ENCODE results near the gene SRGAP3. TPM values are rescaled to one million over a fixed set of nuclear protein-coding genes. Genes with fewer than 3 reads are reported as not detected.
A peak's percentile ranks its signal among the peaks of the same experiment; 100 is the strongest.

SRGAP3 gene
- total RNA-seq, 1 donor from 2014 or later, result 21.4 TPM

GRCh38 chr3:8967553-8967952 is 281.9 kb downstream of the SRGAP3 start:
- Mint-ChIP-seq H3K27me3 (peaks cover 26% of the 10 kb centered on the region), H3K4me3 (ENCODE audit: low read depth) (no peak overlapping the region), H3K36me3 (ENCODE audit: insufficient read depth) (no peaks in the 10 kb centered on the region), H3K4me1 (ENCODE audit: low read depth) (peaks cover 26% of the 10 kb centered on the region), H3K27ac (no peak overlapping the region), H3K9me3 (ENCODE audit: low read depth) (no peaks in the 10 kb centered on the region)
- no peak for TF ChIP-seq CTCF (IDR thresholded peaks at IDR 0.05; ENCODE audit: unreplicated experiment)
- DNase-seq (ENCODE audit: low spot score, unreplicated experiment), result no peak

- Mint-ChIP-seq H3K36me3 (ENCODE audit: insufficient read depth) (no peaks in the 10 kb centered on the region), H3K27ac (no peak overlapping the region), H3K4me1 (ENCODE audit: low read depth) (peaks cover 31% of the 10 kb centered on the region), H3K27me3 (peaks cover 26% of the 10 kb centered on the region), H3K9me3 (ENCODE audit: low read depth) (no peaks in the 10 kb centered on the region), H3K4me3 (ENCODE audit: low read depth) (no peak overlapping the region)
- TF ChIP-seq CTCF (IDR thresholded peaks at IDR 0.05; ENCODE audit: unreplicated experiment), result no peak
- no peak for DNase-seq (ENCODE audit: low spot score, unreplicated experiment)
Measured at GRCh38 chr3:8966820-8967348, 282.6 kb downstream of the SRGAP3 start.

GRCh38 chr3:8966150-8966819 is 283.2 kb downstream of the SRGAP3 start:
- Mint-ChIP-seq H3K4me3 (ENCODE audit: low read depth) (no peak overlapping the region), H3K9me3 (ENCODE audit: low read depth) (no peaks in the 10 kb centered on the region), H3K36me3 (ENCODE audit: insufficient read depth) (no peaks in the 10 kb centered on the region), H3K27ac (no peak overlapping the region), H3K27me3 (peaks cover 21% of the 10 kb centered on the region), H3K4me1 (ENCODE audit: low read depth) (peaks cover 31% of the 10 kb centered on the region)
- DNase-seq (ENCODE audit: low spot score, unreplicated experiment), result no peak
- no peak for TF ChIP-seq CTCF (IDR thresholded peaks at IDR 0.05; ENCODE audit: unreplicated experiment)

GRCh38 chr3:8964436-8965370 is 284.7 kb downstream of the SRGAP3 start:
- Mint-ChIP-seq H3K27ac (peak overlapping the region; percentile 92), H3K27me3 (peaks cover 17% of the 10 kb centered on the region), H3K36me3 (ENCODE audit: insufficient read depth) (no peaks in the 10 kb centered on the region), H3K4me3 (ENCODE audit: low read depth) (peak overlapping the region; percentile 12), H3K4me1 (ENCODE audit: low read depth) (peaks cover 31% of the 10 kb centered on the region), H3K9me3 (ENCODE audit: low read depth) (no peaks in the 10 kb centered on the region)
- no peak for DNase-seq (ENCODE audit: low spot score, unreplicated experiment)
- no peak for TF ChIP-seq CTCF (IDR thresholded peaks at IDR 0.05; ENCODE audit: unreplicated experiment)

- peak; percentile 91 for DNase-seq (ENCODE audit: low spot score, unreplicated experiment)
- Mint-ChIP-seq H3K27ac (peak within 1 kb of the TSS; percentile 88), H3K36me3 (ENCODE audit: insufficient read depth) (no peaks in the 10 kb centered on the region), H3K4me1 (ENCODE audit: low read depth) (peaks cover 31% of the 10 kb centered on the region), H3K27me3 (peaks cover 4% of the 10 kb centered on the region), H3K9me3 (ENCODE audit: low read depth) (no peaks in the 10 kb centered on the region), H3K4me3 (ENCODE audit: low read depth) (peak within 1 kb of the TSS; percentile 97)
- no peak for TF ChIP-seq CTCF (IDR thresholded peaks at IDR 0.05; ENCODE audit: unreplicated experiment)
Measured at GRCh38 chr3:8963137-8963853, 286.2 kb downstream of the SRGAP3 start, which contains the start of gene RAD18. Gene RAD18, minus strand, starts transcription at chr3:8963472. Its CDS starts 87 bp downstream, at chr3:8963385.
